ENCODE data around the gene SYT5.
"Not testable (repeated sequence)": the region's sequence is repeated elsewhere in the genome, so short reads cannot be mapped to it uniquely, and the experiment has no call there.

- TF ChIP-seq POLR2A (IDR thresholded peaks at IDR 0.05; ENCODE audit: low read depth, low read length); CTCF (IDR thresholded peaks at IDR 0.05; ENCODE audit: extremely low read depth in 1 of 2, insufficient read depth in 1 of 2, low read depth in 1 of 2, low read length in 2 of 2); POLR2AphosphoS5 (IDR thresholded peaks at IDR 0.05; ENCODE audit: insufficient read depth, low read depth, low read length); EZH2 (IDR thresholded peaks at IDR 0.05; ENCODE audit: borderline replicate concordance, low read depth, low read length, severe bottlenecking); JUN (IDR thresholded peaks at IDR 0.05; ENCODE audit: borderline replicate concordance, insufficient read depth, insufficient read length, low read depth); FOS (IDR thresholded peaks at IDR 0.05; ENCODE audit: borderline replicate concordance, insufficient read depth, low read length): not testable (repeated sequence)
Observed at GRCh38 chr19:55172318-55172717, 7.8 kb downstream of the SYT5 start.

All from endothelial cell of umbilical vein (primary cell).